Measurements from ENCODE around the gene RUFY3. TPM values are rescaled to one million over a fixed set of nuclear protein-coding genes. Genes with fewer than 3 reads are reported as not detected.

RUFY3 gene
- total and polyA plus RNA-seq, 2 experiments from 2014 or later = 18.3 to 29.2 TPM

- TF ChIP-seq ZNF462 (CRISPR knock-in tag; IDR thresholded peaks at IDR 0.05) (no peak), REST (IDR thresholded peaks at IDR 0.05; ENCODE audit: unreplicated experiment) (no peak), EZH2phosphoT487 (IDR thresholded peaks at IDR 0.05; ENCODE audit: unreplicated experiment) (no peak), ZNF114 (CRISPR knock-in tag; IDR thresholded peaks at IDR 0.05) (no peak)
These were observed 34.4 kb upstream of the RUFY3 start (continued) for GRCh38 chr4:70687392-70687791.

Data from GM23338 (cell line).